IPS DF 6.9 (cell line): Measurements from ENCODE around the gene ARHGAP45.
"Not testable (repeated sequence)": the region's sequence is repeated elsewhere in the genome, so short reads cannot be mapped to it uniquely, and the experiment has no call there.

Source experiments
- DNase-seq: peaks from one replicate; pipeline ENCODE4 v3.0.0-alpha.2; 2013; ENCODE audit warnings: low read depth, low spot score
- H3K27ac ChIP-seq: one replicate; pipeline ENCODE4 v1.5.1; 2013; ENCODE audit warnings: low read length, control low read depth
- H3K27me3 ChIP-seq: 2 replicates; pipeline ENCODE4 v1.6.1; 2013; ENCODE audit warnings: mild to moderate bottlenecking, low read length; ENCODE audit not compliant: control insufficient read depth, insufficient read depth
- H3K36me3 ChIP-seq: 2 replicates; pipeline ENCODE4 v1.6.1; 2013; ENCODE audit warnings: low read length; ENCODE audit not compliant: control insufficient read depth, insufficient read depth
- H3K4me1 ChIP-seq: 2 replicates; pipeline ENCODE4 v1.6.1; 2013; ENCODE audit warnings: low read length; ENCODE audit not compliant: control insufficient read depth, insufficient read depth
- H3K4me3 ChIP-seq: 2 replicates; pipeline ENCODE4 v1.5.1; 2013; ENCODE audit warnings: mild to moderate bottlenecking, low read length
- H3K9me3 ChIP-seq: 2 replicates; pipeline ENCODE4 v1.6.1; 2013; ENCODE audit warnings: low read length, inconsistent platforms; ENCODE audit not compliant: control insufficient read depth, insufficient read depth
- WGBS: extraction: QIAGEN DNeasy Blood & Tissue Kit; methylation state at CpG from one replicate; pipeline ENCODE4 v1.1.7; 2013; ENCODE audit warnings: mixed read lengths, missing lambda C conversion rate; ENCODE audit not compliant: insufficient read length, insufficient coverage; 5-methylcytosine and 5-hydroxymethylcytosine counted together

Gene ARHGAP45

DNA sequence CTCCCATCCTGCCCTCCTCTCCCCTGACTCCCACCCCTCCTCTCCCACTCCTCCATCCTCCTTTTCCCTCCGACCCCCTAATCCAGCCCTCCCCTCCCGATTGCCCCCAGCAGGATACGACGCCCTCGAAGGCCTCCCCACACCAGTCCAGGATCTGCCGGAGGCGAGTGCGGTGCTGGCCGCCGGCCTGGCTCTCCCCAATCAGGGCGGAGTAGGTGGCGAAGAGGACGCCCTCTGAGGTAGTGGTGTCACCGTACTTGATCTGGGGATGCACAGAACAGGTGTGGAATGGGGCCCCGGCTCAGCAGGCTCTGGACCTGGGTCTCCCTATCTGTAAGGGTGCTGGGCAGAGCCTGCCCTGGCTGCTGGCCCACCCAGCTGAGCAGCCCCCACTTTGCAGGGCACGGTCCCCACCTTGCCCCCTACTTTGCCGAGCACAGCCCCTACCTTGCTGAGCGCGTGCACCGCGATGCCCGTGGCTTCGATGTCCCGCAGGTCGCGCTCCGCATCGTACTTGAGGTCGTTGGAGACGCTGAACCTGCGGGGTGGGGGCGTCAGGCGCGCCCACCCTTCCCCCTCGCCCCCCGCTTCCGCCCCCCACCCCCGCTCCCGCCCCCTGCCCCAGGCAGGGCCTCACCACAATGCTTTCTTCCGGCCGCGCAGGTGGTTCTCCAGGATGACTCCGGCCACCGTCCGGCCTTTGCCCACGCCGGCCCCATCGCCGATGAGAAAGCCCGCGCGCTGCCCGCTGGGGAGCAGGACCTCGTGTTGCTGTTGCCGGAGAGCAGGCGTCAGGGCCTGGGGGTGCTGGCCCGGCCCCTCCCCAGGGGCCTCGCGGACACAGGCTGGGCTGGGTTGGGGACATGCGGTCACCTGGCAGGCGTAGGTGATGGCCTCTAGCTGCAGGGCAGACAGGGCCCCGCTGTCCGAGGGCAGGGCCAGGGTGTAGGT lies 55.3 kb downstream of the ARHGAP45 start:
- no peaks in the 10 kb centered on the region for H3K9me3 ChIP-seq
- peaks cover 2% of the 10 kb centered on the region; the same call in 1 of the 2 replicates for H3K4me1 ChIP-seq
- WGBS = 100% methylated on average over 2 of the region's 63 CpGs
- no peak overlapping the region for H3K27ac ChIP-seq
- H3K36me3 ChIP-seq = peaks cover 23% of the 10 kb centered on the region
- no peaks in the 10 kb centered on the region for H3K27me3 ChIP-seq
- H3K4me3 ChIP-seq = no peak overlapping the region
- no peak for DNase-seq

DNA sequence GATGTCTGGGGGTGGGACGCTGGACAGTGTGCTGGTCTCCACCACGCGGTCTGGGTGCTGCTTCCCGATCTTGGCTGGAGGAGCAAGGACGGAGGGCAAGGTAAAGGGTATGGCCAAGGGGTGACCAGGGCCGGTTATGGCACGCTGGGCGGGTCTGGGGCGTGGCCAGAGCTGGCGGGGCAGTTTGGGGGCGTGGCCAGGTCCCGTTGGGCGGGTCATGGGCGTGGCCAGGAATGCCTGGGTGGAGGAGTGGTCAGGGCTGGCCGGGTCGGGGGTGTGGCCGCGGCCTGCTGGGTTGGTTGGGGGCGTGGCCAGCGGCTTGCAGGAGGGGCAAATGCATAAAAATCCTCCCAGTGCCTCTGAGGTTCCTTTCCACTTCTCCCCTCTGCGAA lies 56.0 kb downstream of the ARHGAP45 start:
- no peak overlapping the region for H3K27ac ChIP-seq
- no peaks in the 10 kb centered on the region for H3K9me3 ChIP-seq
- H3K27me3 ChIP-seq = no peaks in the 10 kb centered on the region
- peaks cover 22% of the 10 kb centered on the region for H3K36me3 ChIP-seq
- no peak overlapping the region for H3K4me3 ChIP-seq
- no CpG with 5 or more reads among the region's 21 CpGs for WGBS
- peaks cover 2% of the 10 kb centered on the region; the same call in 1 of the 2 replicates for H3K4me1 ChIP-seq
- DNase-seq = no peak

DNA sequence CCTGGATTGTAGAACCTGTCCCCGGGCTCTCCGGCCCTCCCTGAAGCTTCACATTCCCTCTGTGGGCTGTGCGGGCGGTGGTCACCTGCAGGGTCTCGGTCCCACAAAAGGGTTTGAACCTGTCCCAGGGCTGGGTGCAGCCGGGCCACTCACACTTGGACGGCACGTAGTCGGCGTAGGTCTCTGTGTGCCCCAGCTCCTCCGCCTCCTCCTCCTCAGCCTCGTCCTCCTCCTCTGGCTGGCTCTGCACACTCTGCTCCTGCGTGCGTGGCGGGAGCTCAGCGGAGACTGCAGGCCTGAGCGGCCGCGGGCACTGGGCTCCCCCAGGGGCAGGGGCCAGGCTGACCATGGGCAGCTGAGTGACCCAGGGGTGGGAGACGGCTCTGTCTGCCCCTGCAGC lies 56.4 kb downstream of the ARHGAP45 start:
- Histone ChIP-seq H3K27me3 (no peaks in the 10 kb centered on the region), H3K4me1 (peaks cover 2% of the 10 kb centered on the region; the same call in 1 of the 2 replicates), H3K36me3 (peaks cover 22% of the 10 kb centered on the region), H3K4me3 (no peak overlapping the region), H3K27ac (no peak overlapping the region), H3K9me3 (no peaks in the 10 kb centered on the region)
- no CpG with 5 or more reads among the region's 20 CpGs for WGBS
- DNase-seq = no peak

DNA sequence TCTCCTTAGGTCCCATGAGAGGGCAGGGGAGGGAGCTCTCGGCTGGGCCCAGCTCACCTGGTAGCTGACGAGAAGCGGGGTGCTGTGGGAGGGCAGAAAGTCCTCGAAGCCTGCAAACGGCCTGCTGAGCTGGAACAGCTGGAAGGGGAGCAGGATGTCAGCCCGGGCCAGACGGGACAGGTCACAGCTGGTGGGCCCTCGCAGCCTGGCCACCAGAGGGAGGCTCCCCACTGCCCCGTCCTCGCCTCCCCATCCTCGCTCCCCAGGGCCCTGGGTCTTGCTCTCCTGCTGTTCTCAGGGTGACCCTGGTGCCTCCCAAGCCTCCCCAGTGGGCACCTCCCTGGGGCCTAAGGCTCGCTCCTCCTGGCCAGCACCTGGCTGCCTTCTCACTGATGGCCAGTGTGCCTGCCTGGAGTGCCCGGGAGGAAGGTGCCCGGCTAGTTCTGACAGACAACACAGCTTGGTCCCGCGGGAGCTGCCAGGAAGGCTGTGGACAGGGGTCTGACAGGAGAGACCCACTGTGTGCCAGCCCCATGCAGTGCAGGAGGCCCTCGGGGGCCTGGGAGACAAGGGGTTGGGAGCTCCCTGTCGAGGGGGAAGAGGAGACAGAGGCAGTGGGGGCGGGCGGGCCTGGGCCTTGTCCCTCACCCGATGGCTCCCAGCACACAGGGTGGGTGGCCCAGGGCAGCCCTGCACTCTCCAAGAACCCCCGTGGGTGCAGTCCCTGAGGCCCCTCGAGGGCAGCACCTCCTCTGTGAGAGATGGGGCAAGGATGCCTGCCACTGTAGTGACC lies 57.1 kb downstream of the ARHGAP45 start:
- Histone ChIP-seq H3K36me3 (peaks cover 19% of the 10 kb centered on the region), H3K4me1 (peaks cover 2% of the 10 kb centered on the region; the same call in 1 of the 2 replicates), H3K4me3 (no peak overlapping the region), H3K27me3 (no peaks in the 10 kb centered on the region), H3K27ac (no peak overlapping the region), H3K9me3 (no peaks in the 10 kb centered on the region)
- no peak for DNase-seq
- no CpG with 5 or more reads among the region's 23 CpGs for WGBS

DNA sequence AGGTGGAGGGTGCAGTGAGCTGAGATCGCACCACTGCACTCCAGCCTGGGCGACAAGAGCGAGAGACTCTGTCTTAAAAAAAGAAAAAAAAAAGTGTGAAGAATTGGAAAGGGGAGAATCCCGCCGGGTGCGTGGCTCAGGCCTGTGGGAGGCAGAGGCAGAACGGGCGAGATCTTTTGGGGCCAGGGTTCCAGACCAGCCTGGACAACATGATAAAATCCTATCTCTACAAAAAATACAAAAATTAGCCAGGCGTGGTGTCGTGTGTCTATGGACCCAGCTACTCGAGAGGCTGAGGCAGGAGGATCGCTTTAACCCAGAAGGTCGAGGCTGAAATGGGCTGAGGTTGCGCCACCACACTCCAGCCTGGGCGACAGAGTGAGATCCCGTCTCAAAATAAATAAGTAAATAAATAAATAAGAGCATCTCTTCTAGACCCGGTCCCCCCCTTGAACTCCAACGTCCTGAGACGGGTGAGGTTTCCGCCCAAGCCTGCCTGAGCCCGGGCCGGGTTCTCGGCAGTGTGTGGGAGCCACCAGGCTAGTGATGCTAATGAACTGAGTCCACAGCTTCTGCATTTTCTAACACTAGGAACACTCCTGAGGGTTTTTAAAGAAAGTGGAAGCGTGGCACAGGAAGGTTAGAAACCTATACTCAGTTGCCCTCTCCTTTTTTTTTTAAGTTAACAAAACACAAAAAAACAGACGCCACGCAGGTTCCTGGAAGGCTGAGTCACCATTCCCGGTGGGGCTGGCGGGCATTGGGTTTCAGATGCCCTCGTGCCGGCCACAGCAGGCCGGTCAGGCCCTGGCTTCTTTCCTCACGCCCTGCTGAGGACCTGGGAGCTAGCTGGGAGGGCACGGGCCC lies 58.9 kb downstream of the ARHGAP45 start:
- Histone ChIP-seq H3K36me3 (peaks cover 18% of the 10 kb centered on the region), H3K27ac (no peak overlapping the region), H3K4me3 (no peak overlapping the region), H3K4me1 (peaks cover 2% of the 10 kb centered on the region; the same call in 1 of the 2 replicates), H3K9me3 (no peaks in the 10 kb centered on the region), H3K27me3 (no peaks in the 10 kb centered on the region)
- WGBS = no CpG with 5 or more reads among the region's 33 CpGs
- no peak for DNase-seq

DNA sequence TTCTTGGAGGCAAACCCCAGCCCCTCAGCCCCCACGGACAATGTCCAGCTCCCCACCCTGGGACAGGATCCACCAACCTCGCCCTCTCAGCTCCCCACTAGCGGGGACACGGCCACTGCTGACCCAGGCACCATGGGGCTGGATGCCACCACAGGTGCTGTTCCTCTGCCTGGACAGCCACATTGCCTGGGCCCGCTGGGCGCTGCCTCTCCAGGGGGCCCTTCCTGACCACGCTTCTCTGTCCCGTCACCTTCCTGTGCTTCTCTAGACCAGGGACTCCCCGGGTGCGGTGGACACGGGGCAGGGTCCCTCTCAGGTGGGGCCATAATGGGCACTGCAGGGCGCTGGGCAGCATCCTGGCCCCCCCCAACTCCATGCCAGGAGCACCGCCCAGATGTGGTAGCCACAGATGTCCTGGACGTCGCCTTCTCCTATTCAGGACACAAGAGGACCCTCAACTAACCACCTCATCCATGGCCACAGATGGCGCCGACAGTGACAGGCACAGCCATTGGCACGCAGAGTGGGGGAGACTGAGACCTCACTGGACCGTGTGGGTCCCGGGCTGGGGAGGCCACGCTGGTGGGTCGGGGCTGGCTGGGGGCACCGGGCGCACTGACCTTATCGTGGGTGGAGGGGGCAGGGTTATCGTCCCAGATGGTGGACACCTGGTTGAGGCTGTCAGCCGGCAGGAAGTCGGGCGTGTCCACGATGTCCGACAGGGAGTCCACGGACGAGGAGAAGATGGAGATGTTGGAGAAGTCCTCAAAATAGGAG lies 60.2 kb downstream of the ARHGAP45 start:
- Histone ChIP-seq H3K27ac (no peak overlapping the region), H3K4me3 (no peak overlapping the region), H3K4me1 (peaks cover 2% of the 10 kb centered on the region; the same call in 1 of the 2 replicates), H3K27me3 (no peaks in the 10 kb centered on the region), H3K9me3 (no peaks in the 10 kb centered on the region), H3K36me3 (peaks cover 11% of the 10 kb centered on the region)
- no peak for DNase-seq
- WGBS = no CpG with 5 or more reads among the region's 33 CpGs

DNA sequence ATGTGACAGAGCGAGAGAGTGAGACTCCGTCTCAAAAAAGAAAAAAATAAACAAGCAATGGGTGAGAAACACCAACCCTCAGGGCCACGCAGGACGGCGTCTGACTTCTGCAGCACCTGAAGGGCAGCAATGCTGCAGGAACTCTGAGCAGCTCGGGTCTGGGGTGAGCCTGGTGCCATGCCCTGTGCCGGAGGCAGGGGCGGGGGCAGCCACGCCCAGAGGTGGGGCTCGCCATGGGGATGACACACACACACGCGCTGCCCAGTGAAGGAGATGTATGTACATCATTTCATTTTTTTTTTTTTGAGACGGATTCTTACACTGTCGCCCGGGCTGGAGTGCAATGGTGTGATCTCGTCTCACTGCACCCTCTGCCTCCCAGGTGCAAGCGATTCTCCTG lies 61.1 kb downstream of the ARHGAP45 start:
- no CpG with 5 or more reads among the region's 17 CpGs for WGBS
- Histone ChIP-seq H3K9me3 (no peaks in the 10 kb centered on the region), H3K4me1 (peaks cover 6% of the 10 kb centered on the region; the same call in 1 of the 2 replicates), H3K27me3 (no peaks in the 10 kb centered on the region), H3K36me3 (peaks cover 6% of the 10 kb centered on the region), H3K27ac (no peak overlapping the region), H3K4me3 (no peak overlapping the region)
- DNase-seq = no peak

DNA sequence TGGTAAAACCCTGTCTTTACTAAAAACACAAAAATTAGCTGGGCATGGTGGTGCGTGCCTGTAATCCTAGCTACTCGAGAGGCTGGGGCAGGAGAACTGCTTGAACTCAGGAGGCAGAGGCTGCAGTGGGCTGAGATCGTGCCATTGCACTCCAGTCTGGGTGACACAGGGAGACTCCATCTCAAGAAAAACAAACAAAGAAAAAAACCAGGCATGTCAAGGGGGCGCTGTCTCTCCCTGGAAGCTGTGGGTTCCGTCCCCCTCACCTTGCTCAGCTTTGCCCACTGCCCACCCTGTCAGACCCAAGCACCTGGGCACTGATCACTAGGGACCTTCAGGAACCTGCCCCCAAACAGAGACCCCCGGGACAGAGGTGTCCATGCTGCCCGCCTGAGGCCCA lies 62.1 kb downstream of the ARHGAP45 start:
- H3K36me3 ChIP-seq, H3K27me3 ChIP-seq, H3K4me3 ChIP-seq, H3K4me1 ChIP-seq, DNase-seq, H3K27ac ChIP-seq, H3K9me3 ChIP-seq: not testable (repeated sequence)
- no CpG with 5 or more reads among the region's 7 CpGs for WGBS

DNA sequence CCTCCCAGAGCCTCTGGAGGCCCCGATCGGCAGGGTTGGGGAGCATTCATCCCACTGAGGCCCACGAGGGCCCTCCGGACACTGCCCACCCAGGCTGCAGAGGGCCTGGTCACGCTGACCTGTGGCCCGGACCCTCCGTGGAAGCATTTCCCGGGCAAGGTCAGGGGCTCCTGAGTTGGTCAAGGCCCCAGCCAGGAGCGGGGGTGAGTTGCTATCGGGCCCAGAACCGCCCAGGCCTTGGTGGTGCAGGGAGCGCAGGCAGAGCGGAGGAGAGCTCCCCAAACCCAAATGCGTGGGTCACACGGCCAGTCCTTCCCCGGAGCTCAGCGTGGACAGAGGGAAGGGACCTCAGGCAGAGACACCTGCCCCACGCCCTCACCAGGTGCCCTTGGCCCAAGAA lies 62.6 kb downstream of the ARHGAP45 start:
- Histone ChIP-seq H3K4me1 (peaks cover 6% of the 10 kb centered on the region), H3K4me3 (no peak overlapping the region), H3K27ac (no peak overlapping the region), H3K9me3 (no peaks in the 10 kb centered on the region), H3K27me3 (no peaks in the 10 kb centered on the region), H3K36me3 (peaks cover 6% of the 10 kb centered on the region)
- no CpG with 5 or more reads among the region's 18 CpGs for WGBS
- no peak for DNase-seq
